Measurements from ENCODE around the gene SCGB3A1.

DNA sequence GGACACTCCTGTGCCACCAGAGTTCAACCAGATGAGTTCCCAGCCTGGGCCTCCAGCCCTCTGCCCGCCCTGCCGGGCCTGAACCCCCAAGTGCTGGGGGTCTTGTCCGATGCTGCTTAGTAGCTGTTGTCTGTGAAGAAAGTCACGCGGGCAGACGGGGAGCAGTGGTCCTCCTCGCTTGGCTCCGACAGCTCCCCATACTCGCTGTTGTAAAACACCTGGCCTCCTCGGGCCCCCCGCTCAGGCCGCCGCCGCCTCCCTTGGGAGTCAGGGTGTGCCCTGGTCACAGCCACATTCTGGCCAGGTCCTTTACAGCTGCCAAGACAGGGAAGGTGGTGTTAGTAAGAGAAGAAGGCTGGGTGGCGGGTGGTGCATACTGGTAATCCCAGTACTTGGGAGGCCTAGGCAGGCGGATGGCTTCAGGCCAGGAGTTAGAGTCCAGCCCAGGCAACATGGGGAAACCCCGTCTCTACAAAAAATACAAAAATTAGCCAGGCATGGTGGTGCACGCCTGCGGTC, 11.8 kb upstream of the SCGB3A1 start:
- TF ChIP-seq, protein P1, sequence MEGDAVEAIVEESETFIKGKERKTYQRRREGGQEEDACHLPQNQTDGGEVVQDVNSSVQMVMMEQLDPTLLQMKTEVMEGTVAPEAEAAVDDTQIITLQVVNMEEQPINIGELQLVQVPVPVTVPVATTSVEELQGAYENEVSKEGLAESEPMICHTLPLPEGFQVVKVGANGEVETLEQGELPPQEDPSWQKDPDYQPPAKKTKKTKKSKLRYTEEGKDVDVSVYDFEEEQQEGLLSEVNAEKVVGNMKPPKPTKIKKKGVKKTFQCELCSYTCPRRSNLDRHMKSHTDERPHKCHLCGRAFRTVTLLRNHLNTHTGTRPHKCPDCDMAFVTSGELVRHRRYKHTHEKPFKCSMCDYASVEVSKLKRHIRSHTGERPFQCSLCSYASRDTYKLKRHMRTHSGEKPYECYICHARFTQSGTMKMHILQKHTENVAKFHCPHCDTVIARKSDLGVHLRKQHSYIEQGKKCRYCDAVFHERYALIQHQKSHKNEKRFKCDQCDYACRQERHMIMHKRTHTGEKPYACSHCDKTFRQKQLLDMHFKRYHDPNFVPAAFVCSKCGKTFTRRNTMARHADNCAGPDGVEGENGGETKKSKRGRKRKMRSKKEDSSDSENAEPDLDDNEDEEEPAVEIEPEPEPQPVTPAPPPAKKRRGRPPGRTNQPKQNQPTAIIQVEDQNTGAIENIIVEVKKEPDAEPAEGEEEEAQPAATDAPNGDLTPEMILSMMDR (IDR thresholded peaks at IDR 0.05; ENCODE audit: low read depth, low read length), result no peak
- no peak for TF ChIP-seq EZH2phosphoT487 (IDR thresholded peaks at IDR 0.05; ENCODE audit: low read depth)

Data from OCI-LY3 (cell line).